CD4-positive, alpha-beta T cell (primary cell): Measurements from ENCODE around the gene SLC12A3. TPM values are rescaled to one million over a fixed set of nuclear protein-coding genes. Genes with fewer than 3 reads are reported as not detected.

ENCODE experiments used
- ATAC-seq: fragments of 200-7000 bp; cut with Tn5 transposase; one replicate; pipeline ENCODE4 v1.10.0; 2022; ENCODE audit warnings: mild to moderate bottlenecking; ENCODE audit not compliant: poor library complexity
- CTCF ChIA-PET: fragments of 350-600 bp; sonication (Branson Sonifier 250); formaldehyde crosslinking; loops from one replicate; lab custom pipeline; 2021; ENCODE audit warnings: antibody characterized with exemption, inconsistent platforms; lab: Charles Lee
- POLR2A ChIA-PET: fragments of 350-600 bp; sonication (Branson Sonifier 250); formaldehyde crosslinking; loops from one replicate; lab custom pipeline; 2021; ENCODE audit warnings: antibody characterized with exemption, inconsistent platforms; lab: Charles Lee
- DNase-seq, 14 experiments: peaks; one replicate each; pipeline ENCODE4 v3.0.0-alpha.2; 2013 to 2020; ENCODE audit warnings: mixed read lengths in 2 of 14
- H3K27ac ChIP-seq, 2 donors: one replicate each; pipeline versions ENCODE4 v1.5.1 to v1.7.0; 2013; ENCODE audit warnings: low read length in 2 of 2, low read depth in 1 of 2, mild to moderate bottlenecking in 1 of 2
- H3K27me3 ChIP-seq, 2 experiments: 1 replicate in 1 of 2; 2 replicates in 1 of 2; pipeline versions ENCODE4 v1.6.1 to v1.7.0; 2013; ENCODE audit warnings: low read length in 2 of 2, control low read depth in 1 of 2, mild to moderate bottlenecking in 1 of 2, moderate library complexity in 1 of 2; ENCODE audit not compliant: insufficient read depth in 2 of 2, control insufficient read depth in 1 of 2
- H3K36me3 ChIP-seq: one replicate; pipeline ENCODE4 v1.6.1; 2013; ENCODE audit warnings: low read length, control low read depth; ENCODE audit not compliant: insufficient read depth
- H3K4me1 ChIP-seq: one replicate; pipeline ENCODE4 v1.6.1; 2013; ENCODE audit warnings: low read length, control low read depth; ENCODE audit not compliant: insufficient read depth
- H3K4me3 ChIP-seq: one replicate; pipeline ENCODE4 v1.5.1; 2013; ENCODE audit warnings: mild to moderate bottlenecking, low read length, moderate library complexity
- H3K9me3 ChIP-seq, 2 experiments: 1 replicate in 1 of 2; 2 replicates in 1 of 2; pipeline versions ENCODE4 v1.6.1 to v1.7.0; 2013; ENCODE audit warnings: low read length in 2 of 2, mild to moderate bottlenecking in 2 of 2, control low read depth in 1 of 2, moderate library complexity in 1 of 2; ENCODE audit not compliant: control insufficient read depth in 1 of 2, insufficient read depth in 1 of 2
- H3K27ac Mint-ChIP-seq: one replicate; pipeline ENCODE4 v1.8.0; 2020; ENCODE audit warnings: mixed read lengths
- H3K27me3 Mint-ChIP-seq: one replicate; pipeline ENCODE4 v1.8.0; 2021; ENCODE audit warnings: mixed read lengths
- H3K36me3 Mint-ChIP-seq: one replicate; pipeline ENCODE4 v1.8.0; 2021; ENCODE audit warnings: low read depth, mixed read lengths
- H3K4me1 Mint-ChIP-seq: one replicate; pipeline ENCODE4 v1.8.0; 2021; ENCODE audit warnings: low read depth, mixed read lengths
- H3K4me3 Mint-ChIP-seq: one replicate; pipeline ENCODE4 v1.8.0; 2020; ENCODE audit warnings: mild to moderate bottlenecking, mixed read lengths
- H3K9me3 Mint-ChIP-seq: one replicate; pipeline ENCODE4 v1.8.0; 2020; ENCODE audit warnings: mixed read lengths
- CTCF ChIP-seq: fragments of 200-600 bp; IDR thresholded peaks from one replicate; pipeline ENCODE4 v1.8.0; 2022; ENCODE audit warnings: antibody characterized with exemption, mild to moderate bottlenecking
- intact Hi-C, 2 experiments: fragments of 100-400 bp; cut with DNase I in 1 of 2; cut with micrococcal nuclease in 1 of 2; formaldehyde crosslinking; loops; one replicate each; pipeline versions ENCODE4 v1.15.1 to v1.9.0; 2023 to 2025; cut with DNase I, micrococcal nuclease
- total RNA-seq, 174 experiments: library from RNA in 2 of 174; stranded (reverse) in 2 of 174; gene quantifications; one replicate each; pipeline ENCODE4 v1.2.3 and lab custom pipeline; 2021 to 2026

Gene SLC12A3
- total RNA-seq, 2 experiments from 2014 or later, result not detected

GRCh38 chr16:56824804-56825203 is 40.2 kb upstream of the SLC12A3 start:
- no peak overlapping the region for H3K4me3 Mint-ChIP-seq
- H3K36me3 Mint-ChIP-seq, result peaks cover 85% of the 10 kb centered on the region
- no peaks in the 10 kb centered on the region for H3K9me3 Mint-ChIP-seq
- Histone ChIP-seq H3K4me1 (peaks cover 13% of the 10 kb centered on the region), H3K27ac (no peak overlapping the region), H3K4me3 (no peak overlapping the region), H3K27me3 (no peaks in the 10 kb centered on the region), H3K36me3 (peaks cover 40% of the 10 kb centered on the region), H3K9me3 (no peaks in the 10 kb centered on the region)
- ChIA-PET CTCF (no interaction called here), POLR2A (no interaction called here)
- TF ChIP-seq CTCF, result no peak
- H3K27me3 Mint-ChIP-seq, result no peaks in the 10 kb centered on the region
- ATAC-seq, result no peak
- no peak for DNase-seq
- intact Hi-C loops, result no loop called here
- H3K4me1 Mint-ChIP-seq, result no peaks in the 10 kb centered on the region
- no peak overlapping the region for H3K27ac Mint-ChIP-seq

DNA sequence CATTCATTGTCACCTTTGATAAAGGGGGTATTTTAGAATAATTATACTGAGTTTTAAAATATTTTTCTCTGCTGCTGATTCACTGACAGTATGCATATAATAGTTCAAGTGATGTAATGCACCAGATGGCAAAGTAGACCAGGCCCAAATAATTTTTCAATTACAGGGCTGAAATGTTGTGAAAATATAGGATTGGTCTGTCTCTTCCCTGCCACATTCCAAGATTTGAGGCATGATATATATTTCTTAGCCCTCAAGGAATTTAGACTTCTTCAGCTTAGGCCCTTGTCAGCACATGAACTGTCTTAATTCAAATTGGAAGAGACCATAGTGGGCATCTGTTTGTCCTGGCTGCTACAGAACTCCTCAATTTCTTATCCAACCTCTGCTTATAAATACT is 39.2 kb upstream of the SLC12A3 start:
- POLR2A ChIA-PET, result no interaction called here
- CTCF ChIA-PET, result no interaction called here
- DNase-seq (no peak), ATAC-seq (no peak)
- Histone ChIP-seq H3K4me1 (peaks cover 13% of the 10 kb centered on the region), H3K9me3 (no peaks in the 10 kb centered on the region), H3K27me3 (no peaks in the 10 kb centered on the region), H3K4me3 (no peak overlapping the region), H3K27ac (no peak overlapping the region), H3K36me3 (peaks cover 46% of the 10 kb centered on the region)
- intact Hi-C loops, result no loop called here
- no peak for TF ChIP-seq CTCF
- Mint-ChIP-seq H3K4me3 (no peak overlapping the region), H3K27ac (no peak overlapping the region), H3K27me3 (no peaks in the 10 kb centered on the region), H3K9me3 (no peaks in the 10 kb centered on the region), H3K36me3 (peaks cover 87% of the 10 kb centered on the region), H3K4me1 (no peaks in the 10 kb centered on the region)

GRCh38 chr16:56828647-56829046 is 36.4 kb upstream of the SLC12A3 start:
- peaks cover 13% of the 10 kb centered on the region for H3K4me1 ChIP-seq
- H3K27me3 ChIP-seq, result no peaks in the 10 kb centered on the region
- H3K4me1 Mint-ChIP-seq, result no peaks in the 10 kb centered on the region
- no peaks in the 10 kb centered on the region for H3K27me3 Mint-ChIP-seq
- ChIA-PET POLR2A (no interaction called here), CTCF (no interaction called here)
- no peak overlapping the region for H3K4me3 Mint-ChIP-seq
- no peak for ATAC-seq
- no peak for DNase-seq
- no peak overlapping the region for H3K27ac ChIP-seq
- no peaks in the 10 kb centered on the region for H3K9me3 Mint-ChIP-seq
- no peak overlapping the region for H3K27ac Mint-ChIP-seq
- no peaks in the 10 kb centered on the region for H3K9me3 ChIP-seq
- no peak for TF ChIP-seq CTCF
- H3K36me3 ChIP-seq, result peaks cover 52% of the 10 kb centered on the region
- intact Hi-C loops, result no loop called here
- no peak overlapping the region for H3K4me3 ChIP-seq
- peaks cover 92% of the 10 kb centered on the region for H3K36me3 Mint-ChIP-seq
